Measurements from ENCODE around the gene ZCCHC14. TPM values are rescaled to one million over a fixed set of nuclear protein-coding genes. Genes with fewer than 3 reads are reported as not detected.

Gene ZCCHC14
- total RNA-seq, 1 experiment from 2014 or later: 37.8 TPM

GRCh38 chr16:87417528-87417910, 75.3 kb downstream of the ZCCHC14 start (continued):
- no peak for TF ChIP-seq ZFX (IDR thresholded peaks at IDR 0.05)
- no peak for TF ChIP-seq SP1 (IDR thresholded peaks at IDR 0.05; ENCODE audit: low read depth)
- no peak for TF ChIP-seq SIN3A (IDR thresholded peaks at IDR 0.05; ENCODE audit: low read depth)
- TF ChIP-seq REST (IDR thresholded peaks at IDR 0.05; ENCODE audit: low read depth): no peak
- TF ChIP-seq ATF3 (IDR thresholded peaks at IDR 0.05): no peak

- Histone ChIP-seq H3K4me3 (replicated peaks in 1 of 2; ENCODE audit: low read depth in 1 of 2, low read length in 2 of 2) (no peak overlapping the region), H3K4me1 (ENCODE audit: control insufficient read depth in 1 of 2, insufficient read depth in 2 of 2, low read length in 2 of 2) (no peaks in the 10 kb centered on the region), H3K9me3 (ENCODE audit: control insufficient read depth in 1 of 2, insufficient read depth in 1 of 2, low read depth in 1 of 2, low read length in 2 of 2) (no peaks in the 10 kb centered on the region), H3K9me2 (ENCODE audit: insufficient read depth) (no peaks in the 10 kb centered on the region), H3K9ac (ENCODE audit: low read length) (no peak overlapping the region), H2AFZ (ENCODE audit: low read depth, low read length, poor library complexity, severe bottlenecking) (no peak overlapping the region), H3K27ac (ENCODE audit: low read depth, low read length) (no peak overlapping the region), H4K20me1 (ENCODE audit: insufficient read depth) (no peaks in the 10 kb centered on the region), H3K36me3 (ENCODE audit: control insufficient read depth in 1 of 2, insufficient read depth in 2 of 2, low read length in 2 of 2) (peaks cover 23 to 30% of the 10 kb centered on the region in 2 experiments; a peak in 3 of 4 replicates), H3K27me3 (ENCODE audit: insufficient read depth, low read length) (no peaks in the 10 kb centered on the region), H3K79me2 (ENCODE audit: insufficient read depth, low read length) (no peaks in the 10 kb centered on the region), H3K4me2 (ENCODE audit: low read length) (no peak overlapping the region)
- no TSS peak for BruUV-seq (replicated peaks)
- ChIA-PET POLR2A (interaction anchor here (0.7 to 0.8 kb wide), 2 partner anchors 154 to 219 kb away, joined by 3 read pairs; no protein-coding TSS in a partner anchor), RAD21 (ENCODE audit: low non-redundant PET in 1 of 2, low total read pairs in 2 of 2, uncharacterized antibody in 2 of 2, unreplicated experiment in 2 of 2) (interaction anchor here (0.8 to 1.8 kb wide), 3 partner anchors 154 to 219 kb away, joined by 4 to 10 read pairs (median 6); no protein-coding TSS in a partner anchor), CTCF (interaction anchor here (0.8 to 4.8 kb wide), 11 partner anchors 9 to 454 kb away, joined by 3 to 61 read pairs (median 4); no protein-coding TSS in a partner anchor)
- ATAC-seq (no peak), DNase-seq (ENCODE audit: low read depth, low spot score) (no peak)
- intact Hi-C loops (cut with micrococcal nuclease): loop anchor here (1.0 to 5.0 kb wide), 2 partner anchors 155 to 219 kb away; no protein-coding TSS in a partner anchor
- TF ChIP-seq RAD21 (IDR thresholded peaks at IDR 0.05; ENCODE audit: low read depth) (peak; percentile 78), CTCF (IDR thresholded peaks at IDR 0.05 in 2 of 3, conservative IDR thresholded peaks at IDR 0.05 in 1 of 3; ENCODE audit: borderline replicate concordance in 1 of 3, insufficient read depth in 1 of 3, low read depth in 2 of 3, low read length in 2 of 3) (peak; percentile 70 to 87 (median 76)), YY1 (IDR thresholded peaks at IDR 0.05; ENCODE audit: extremely low read depth, insufficient replicate concordance, low read depth, low read length) (no peak), REST (IDR thresholded peaks at IDR 0.05; ENCODE audit: low read depth) (no peak), EZH2 (IDR thresholded peaks at IDR 0.05) (no peak), MAX (IDR thresholded peaks at IDR 0.05) (no peak), TCF7L2 (IDR thresholded peaks at IDR 0.05; ENCODE audit: borderline replicate concordance, extremely low read depth, insufficient read depth, insufficient read length) (no peak), CBX3 (IDR thresholded peaks at IDR 0.05; ENCODE audit: low read depth) (no peak), JUND (IDR thresholded peaks at IDR 0.05) (no peak), EGR1 (IDR thresholded peaks at IDR 0.05; ENCODE audit: low read depth) (no peak)
These were observed 75.8 kb downstream of the ZCCHC14 start for GRCh38 chr16:87416826-87417527.

Measured in HCT116 (cell line).